ENCODE data around the gene TRIM25.

DNA sequence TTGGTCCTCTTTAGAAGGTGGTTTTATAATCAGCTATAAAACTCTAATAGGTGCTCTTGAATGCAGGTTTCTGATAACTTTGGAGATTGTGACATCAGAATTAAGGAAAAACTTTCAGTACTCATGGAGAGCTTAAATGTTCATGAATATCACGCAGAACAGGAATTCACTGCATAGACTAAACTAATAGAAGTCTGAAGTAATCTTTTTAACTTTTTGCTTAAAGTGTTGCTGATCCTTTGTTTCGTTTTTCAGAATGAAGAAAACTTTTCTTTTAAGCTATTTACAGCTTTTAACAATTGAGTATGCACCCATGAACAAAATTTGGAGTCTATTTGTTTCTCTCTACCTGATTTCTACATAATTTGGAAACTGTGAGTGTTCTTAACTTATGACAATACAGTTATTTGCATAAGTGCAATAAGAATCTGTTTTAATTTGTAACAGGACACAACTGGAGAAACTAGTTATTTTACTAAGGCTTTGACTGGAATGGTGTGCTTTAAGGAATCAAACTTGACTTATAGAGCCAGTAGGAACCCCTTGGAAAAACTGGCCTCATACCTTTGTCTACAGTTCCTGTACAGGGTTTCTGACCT lies 17.0 kb upstream of the TRIM25 start:
- no peak for TF ChIP-seq ELF4 (IDR thresholded peaks at IDR 0.05)
- TF ChIP-seq SP1 (IDR thresholded peaks at IDR 0.05) = no peak

Measured in HEK293T (cell line).